Measurements from ENCODE around the gene SDCBP2.

SDCBP2 gene

DNA sequence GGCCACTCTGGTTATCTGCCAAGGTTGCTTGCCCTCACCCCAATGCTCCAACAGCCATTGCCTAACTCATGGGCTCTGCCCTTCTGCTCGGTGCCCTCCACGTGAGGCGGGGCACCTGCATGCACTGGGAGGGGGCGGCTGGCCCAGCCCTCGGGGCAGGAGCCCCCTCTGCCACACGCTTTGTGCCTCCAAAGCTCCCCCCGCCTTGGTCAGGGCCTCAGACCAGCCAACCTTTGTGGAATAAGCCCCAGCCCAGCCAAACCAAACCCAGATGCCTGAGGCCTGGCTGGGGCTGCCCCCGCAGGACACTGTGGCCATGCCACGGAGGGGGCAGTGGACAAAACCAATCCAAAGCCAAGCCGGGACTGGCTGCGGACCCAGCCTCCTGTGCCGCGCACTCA, 21.4 kb downstream of the SDCBP2 start:
- H3K9me3 ChIP-seq (ENCODE audit: severe bottlenecking), result no peaks in the 10 kb centered on the region

DNA sequence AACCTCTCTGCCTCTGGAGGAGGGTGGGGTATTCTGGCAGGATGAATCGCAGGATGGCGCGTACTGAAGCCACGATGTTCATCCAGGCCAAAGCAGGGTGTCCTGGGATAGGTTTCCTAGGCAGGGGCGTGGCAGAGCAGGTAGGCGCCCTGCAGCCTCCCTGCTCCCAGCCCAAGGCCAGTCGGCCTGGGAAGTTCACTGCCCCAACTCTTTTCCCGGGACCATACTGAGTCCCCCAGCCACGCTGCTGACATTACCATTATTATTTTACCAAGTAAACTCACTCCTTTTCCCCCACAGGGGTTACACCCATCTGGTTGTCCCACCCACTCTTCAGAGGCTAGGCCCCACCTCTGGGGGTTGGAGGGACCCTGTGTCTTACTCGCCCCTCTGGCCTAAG, 21.8 kb downstream of the SDCBP2 start:
- no peaks in the 10 kb centered on the region for H3K27me3 ChIP-seq (ENCODE audit: insufficient read depth, low read depth, severe bottlenecking)
- DNase-seq, result no peak
- H3K36me3 ChIP-seq, result no peaks in the 10 kb centered on the region
- TF ChIP-seq, protein P1, sequence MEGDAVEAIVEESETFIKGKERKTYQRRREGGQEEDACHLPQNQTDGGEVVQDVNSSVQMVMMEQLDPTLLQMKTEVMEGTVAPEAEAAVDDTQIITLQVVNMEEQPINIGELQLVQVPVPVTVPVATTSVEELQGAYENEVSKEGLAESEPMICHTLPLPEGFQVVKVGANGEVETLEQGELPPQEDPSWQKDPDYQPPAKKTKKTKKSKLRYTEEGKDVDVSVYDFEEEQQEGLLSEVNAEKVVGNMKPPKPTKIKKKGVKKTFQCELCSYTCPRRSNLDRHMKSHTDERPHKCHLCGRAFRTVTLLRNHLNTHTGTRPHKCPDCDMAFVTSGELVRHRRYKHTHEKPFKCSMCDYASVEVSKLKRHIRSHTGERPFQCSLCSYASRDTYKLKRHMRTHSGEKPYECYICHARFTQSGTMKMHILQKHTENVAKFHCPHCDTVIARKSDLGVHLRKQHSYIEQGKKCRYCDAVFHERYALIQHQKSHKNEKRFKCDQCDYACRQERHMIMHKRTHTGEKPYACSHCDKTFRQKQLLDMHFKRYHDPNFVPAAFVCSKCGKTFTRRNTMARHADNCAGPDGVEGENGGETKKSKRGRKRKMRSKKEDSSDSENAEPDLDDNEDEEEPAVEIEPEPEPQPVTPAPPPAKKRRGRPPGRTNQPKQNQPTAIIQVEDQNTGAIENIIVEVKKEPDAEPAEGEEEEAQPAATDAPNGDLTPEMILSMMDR (IDR thresholded peaks at IDR 0.05; ENCODE audit: low read depth, low read length), result no peak
- no peak overlapping the region for H3K4me3 ChIP-seq (ENCODE audit: low read depth, low read length)
- no peak overlapping the region for H3K27ac ChIP-seq
- no peaks in the 10 kb centered on the region for H3K9me3 ChIP-seq (ENCODE audit: severe bottlenecking)

More for the DNA sequence above, 21.4 kb downstream of the SDCBP2 start:
- Histone ChIP-seq H3K27ac (no peak overlapping the region), H3K27me3 (ENCODE audit: insufficient read depth, low read depth, severe bottlenecking) (no peaks in the 10 kb centered on the region), H3K36me3 (no peaks in the 10 kb centered on the region), H3K4me3 (ENCODE audit: low read depth, low read length) (no peak overlapping the region)
- TF ChIP-seq, protein P1 (IDR thresholded peaks at IDR 0.05; ENCODE audit: low read depth, low read length), result no peak
- no peak for DNase-seq

DNA sequence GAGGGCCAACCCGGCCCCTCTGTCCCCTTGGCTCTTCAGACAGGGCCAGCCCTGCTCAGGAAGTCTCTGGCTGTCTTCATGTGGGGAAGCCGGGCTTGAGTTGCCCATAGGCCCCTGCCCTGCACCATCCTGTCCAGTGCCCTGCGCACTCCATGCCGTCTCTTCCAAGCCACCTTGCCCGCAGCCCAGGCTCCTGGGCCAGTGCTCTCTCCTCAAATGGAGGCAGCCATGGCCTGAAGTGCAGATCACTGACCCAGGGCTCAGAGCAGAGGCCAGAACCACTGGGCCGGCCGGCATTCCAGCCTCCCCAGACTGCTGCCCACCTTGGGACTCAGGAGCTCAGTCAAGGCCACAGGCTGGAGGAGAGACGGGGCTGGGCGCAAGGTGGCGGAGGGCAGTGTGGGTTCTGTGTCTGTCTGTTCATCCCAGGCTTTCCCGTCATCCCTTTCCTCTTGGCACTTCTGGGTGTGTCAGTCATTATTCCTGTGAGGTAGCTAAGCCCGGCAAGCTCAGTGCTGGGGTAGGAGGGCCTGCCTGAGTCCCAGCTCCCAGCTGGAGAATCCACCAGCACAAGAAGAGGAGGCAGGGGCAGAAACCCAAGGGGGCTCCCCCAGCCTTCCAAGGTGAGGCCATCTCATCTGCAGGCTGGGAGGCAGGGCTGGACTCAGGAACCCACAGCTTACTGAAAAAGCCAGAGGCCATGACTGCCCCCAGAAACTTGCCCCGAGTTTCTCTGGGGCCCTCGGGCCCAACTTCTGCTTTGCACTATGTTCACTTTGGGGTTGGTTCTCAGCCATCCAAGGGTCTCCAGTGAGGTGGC, 22.4 kb downstream of the SDCBP2 start:
- Histone ChIP-seq H3K27ac (no peak overlapping the region), H3K4me3 (ENCODE audit: low read depth, low read length) (no peak overlapping the region), H3K27me3 (ENCODE audit: insufficient read depth, low read depth, severe bottlenecking) (no peaks in the 10 kb centered on the region), H3K9me3 (ENCODE audit: severe bottlenecking) (no peaks in the 10 kb centered on the region), H3K36me3 (no peaks in the 10 kb centered on the region)
- TF ChIP-seq, protein P1 (IDR thresholded peaks at IDR 0.05; ENCODE audit: low read depth, low read length), result no peak
- DNase-seq, result no peak

DNA sequence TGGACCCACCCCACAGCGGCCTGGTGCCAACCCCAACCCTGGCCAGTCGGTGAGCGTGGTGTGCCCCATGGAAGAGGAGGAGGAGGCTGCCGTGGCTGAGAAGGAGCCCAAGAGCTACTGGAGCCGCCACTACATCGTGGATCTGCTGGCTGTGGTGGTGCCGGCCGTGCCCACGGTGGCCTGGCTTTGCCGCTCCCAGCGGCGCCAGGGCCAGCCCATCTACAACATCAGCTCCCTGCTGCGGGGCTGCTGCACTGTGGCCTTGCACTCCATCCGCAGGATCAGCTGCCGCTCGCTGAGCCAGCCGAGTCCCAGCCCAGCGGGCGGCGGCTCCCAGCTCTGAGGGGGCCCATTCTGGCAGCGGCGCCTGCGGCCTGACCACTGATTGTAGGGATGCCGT, 23.2 kb downstream of the SDCBP2 start:
- no peak overlapping the region for H3K4me3 ChIP-seq (ENCODE audit: low read depth, low read length)
- H3K27me3 ChIP-seq (ENCODE audit: insufficient read depth, low read depth, severe bottlenecking), result no peaks in the 10 kb centered on the region
- DNase-seq, result no peak
- H3K9me3 ChIP-seq (ENCODE audit: severe bottlenecking), result no peaks in the 10 kb centered on the region
- TF ChIP-seq, protein P1 (IDR thresholded peaks at IDR 0.05; ENCODE audit: low read depth, low read length), result no peak
- no peak overlapping the region for H3K27ac ChIP-seq
- H3K36me3 ChIP-seq, result no peaks in the 10 kb centered on the region

DNA sequence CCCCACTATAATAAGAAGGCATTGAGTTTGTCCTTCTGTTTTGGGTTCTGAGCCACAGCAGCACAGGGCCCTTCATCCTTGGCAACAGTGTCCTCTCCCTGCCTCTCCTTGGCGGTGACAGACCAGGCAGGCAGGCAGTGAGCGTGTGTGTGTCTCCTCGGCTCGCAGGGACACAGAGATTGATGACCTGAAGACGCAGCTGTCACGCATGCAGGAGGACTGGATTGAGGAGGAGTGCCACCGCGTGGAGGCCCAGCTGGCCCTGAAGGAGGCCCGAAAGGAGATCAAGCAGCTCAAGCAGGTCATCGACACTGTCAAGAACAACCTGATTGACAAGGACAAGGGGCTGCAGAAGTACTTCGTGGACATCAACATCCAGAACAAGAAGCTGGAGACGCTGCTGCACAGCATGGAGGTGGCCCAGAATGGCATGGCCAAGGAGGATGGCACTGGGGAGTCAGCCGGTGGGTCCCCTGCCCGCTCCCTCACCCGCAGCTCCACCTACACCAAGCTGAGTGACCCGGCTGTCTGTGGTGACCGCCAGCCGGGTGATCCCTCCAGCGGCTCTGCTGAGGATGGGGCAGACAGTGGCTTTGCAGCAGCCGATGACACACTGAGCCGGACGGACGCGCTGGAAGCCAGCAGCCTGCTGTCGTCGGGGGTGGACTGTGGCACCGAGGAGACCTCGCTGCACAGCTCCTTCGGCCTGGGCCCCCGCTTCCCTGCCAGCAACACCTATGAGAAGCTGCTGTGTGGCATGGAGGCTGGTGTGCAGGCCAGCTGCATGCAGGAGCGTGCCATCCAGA, 24.0 kb downstream of the SDCBP2 start:
- Histone ChIP-seq H3K4me3 (ENCODE audit: low read depth, low read length) (no peak overlapping the region), H3K27me3 (ENCODE audit: insufficient read depth, low read depth, severe bottlenecking) (no peaks in the 10 kb centered on the region), H3K27ac (peak overlapping the region; percentile 58), H3K9me3 (ENCODE audit: severe bottlenecking) (no peaks in the 10 kb centered on the region), H3K36me3 (no peaks in the 10 kb centered on the region)
- DNase-seq, result peak; percentile 89
- TF ChIP-seq, protein P1 (IDR thresholded peaks at IDR 0.05; ENCODE audit: low read depth, low read length), result peak; percentile 58
